ENCODE measurements around the gene AQP10.

DNA sequence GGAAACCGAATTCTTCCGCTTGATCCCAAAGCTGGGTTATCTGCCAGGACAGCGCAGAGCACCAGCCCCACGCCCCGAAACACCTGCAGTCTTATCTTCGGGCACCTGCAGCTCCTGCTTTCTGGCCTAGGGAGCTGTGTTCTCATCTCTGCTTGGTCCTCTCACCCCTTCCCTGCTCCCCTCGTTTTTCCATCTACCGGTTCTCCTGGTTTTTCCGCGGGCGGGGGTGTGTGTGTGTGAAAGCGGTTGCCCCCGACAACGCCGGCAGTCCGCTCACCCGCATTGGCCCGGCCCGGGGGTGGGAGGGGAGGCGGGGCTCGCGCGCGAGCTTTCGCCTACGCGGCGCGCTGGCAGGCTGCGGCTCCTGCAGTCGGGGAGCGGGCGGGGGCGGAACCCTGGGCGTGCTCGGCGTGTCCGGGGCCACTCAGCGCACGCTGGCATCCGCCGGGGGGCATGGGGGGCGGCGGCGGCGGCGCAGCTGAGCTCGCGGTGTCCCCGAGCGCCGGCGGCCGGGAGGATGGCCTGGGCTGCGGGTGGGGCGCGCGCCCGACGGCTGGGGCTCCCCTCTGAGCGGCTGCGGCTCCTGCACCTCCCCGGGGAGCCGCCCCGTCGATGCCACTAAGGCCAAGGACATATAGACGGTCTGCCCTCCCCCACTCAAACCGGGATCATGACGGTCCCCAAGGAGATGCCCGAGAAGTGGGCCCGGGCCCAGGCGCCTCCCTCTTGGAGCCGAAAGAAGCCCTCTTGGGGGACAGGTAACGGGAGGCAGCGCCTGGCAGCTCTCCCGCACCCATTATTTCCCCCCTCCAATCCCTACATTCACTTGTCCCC, 7.6 kb downstream of the AQP10 start:
- TF ChIP-seq, protein P1, sequence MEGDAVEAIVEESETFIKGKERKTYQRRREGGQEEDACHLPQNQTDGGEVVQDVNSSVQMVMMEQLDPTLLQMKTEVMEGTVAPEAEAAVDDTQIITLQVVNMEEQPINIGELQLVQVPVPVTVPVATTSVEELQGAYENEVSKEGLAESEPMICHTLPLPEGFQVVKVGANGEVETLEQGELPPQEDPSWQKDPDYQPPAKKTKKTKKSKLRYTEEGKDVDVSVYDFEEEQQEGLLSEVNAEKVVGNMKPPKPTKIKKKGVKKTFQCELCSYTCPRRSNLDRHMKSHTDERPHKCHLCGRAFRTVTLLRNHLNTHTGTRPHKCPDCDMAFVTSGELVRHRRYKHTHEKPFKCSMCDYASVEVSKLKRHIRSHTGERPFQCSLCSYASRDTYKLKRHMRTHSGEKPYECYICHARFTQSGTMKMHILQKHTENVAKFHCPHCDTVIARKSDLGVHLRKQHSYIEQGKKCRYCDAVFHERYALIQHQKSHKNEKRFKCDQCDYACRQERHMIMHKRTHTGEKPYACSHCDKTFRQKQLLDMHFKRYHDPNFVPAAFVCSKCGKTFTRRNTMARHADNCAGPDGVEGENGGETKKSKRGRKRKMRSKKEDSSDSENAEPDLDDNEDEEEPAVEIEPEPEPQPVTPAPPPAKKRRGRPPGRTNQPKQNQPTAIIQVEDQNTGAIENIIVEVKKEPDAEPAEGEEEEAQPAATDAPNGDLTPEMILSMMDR (IDR thresholded peaks at IDR 0.05) = no peak
- peak in 1 of 2 donors; percentile 37 for TF ChIP-seq POLR2A (IDR thresholded peaks at IDR 0.05)
